Measurements from ENCODE around the gene HCFC1R1. TPM values are rescaled to one million over a fixed set of nuclear protein-coding genes. Genes with fewer than 3 reads are reported as not detected.

Gene HCFC1R1
- total and polyA plus RNA-seq, 9 donors, result 68.0 to 138 (median 84.4) TPM

GRCh38 chr16:3068487-3068886, 44.7 kb upstream of the HCFC1R1 start:
- Histone ChIP-seq H3K4me3 (ENCODE audit: low read length) (no peak overlapping the region), H3K27me3 (ENCODE audit: control insufficient read depth, insufficient read depth, low read length) (no peaks in the 10 kb centered on the region), H3K36me3 (ENCODE audit: control insufficient read depth, insufficient read depth, low read length) (no peaks in the 10 kb centered on the region), H3K4me1 (ENCODE audit: control insufficient read depth, insufficient read depth, low read length) (peaks cover 27% of the 10 kb centered on the region), H3K9me3 (replicated peaks; ENCODE audit: control insufficient read depth, low read depth, low read length) (no peaks in the 10 kb centered on the region), H3K27ac (ENCODE audit: low read length) (no peak overlapping the region)
- DNase-seq, result no peak
- no CpG with 5 or more reads among the region's 4 CpGs for WGBS (ENCODE audit: insufficient coverage)

GRCh38 chr16:3066440-3066748, 42.7 kb upstream of the HCFC1R1 start:
- Histone ChIP-seq H3K4me1 (ENCODE audit: control insufficient read depth, insufficient read depth, low read length) (peaks cover 27% of the 10 kb centered on the region), H3K4me3 (ENCODE audit: low read length) (peak overlapping the region; percentile 28), H3K27ac (ENCODE audit: low read length) (no peak overlapping the region), H3K36me3 (ENCODE audit: control insufficient read depth, insufficient read depth, low read length) (no peaks in the 10 kb centered on the region), H3K27me3 (ENCODE audit: control insufficient read depth, insufficient read depth, low read length) (no peaks in the 10 kb centered on the region), H3K9me3 (replicated peaks; ENCODE audit: control insufficient read depth, low read depth, low read length) (no peaks in the 10 kb centered on the region)
- no peak for DNase-seq
- WGBS (ENCODE audit: insufficient coverage), result 79% methylated on average over 6 of the region's 7 CpGs

- Histone ChIP-seq H3K4me3 (ENCODE audit: low read length) (peak overlapping the region; percentile 28), H3K9me3 (replicated peaks; ENCODE audit: control insufficient read depth, low read depth, low read length) (no peaks in the 10 kb centered on the region), H3K36me3 (ENCODE audit: control insufficient read depth, insufficient read depth, low read length) (no peaks in the 10 kb centered on the region), H3K27me3 (ENCODE audit: control insufficient read depth, insufficient read depth, low read length) (no peaks in the 10 kb centered on the region), H3K4me1 (ENCODE audit: control insufficient read depth, insufficient read depth, low read length) (peaks cover 29% of the 10 kb centered on the region), H3K27ac (ENCODE audit: low read length) (peak overlapping the region; percentile 78)
- 67% methylated on average over 18 of the region's 26 CpGs for WGBS (ENCODE audit: insufficient coverage)
- DNase-seq, result no peak
Measured at GRCh38 chr16:3065742-3066439, 42.1 kb upstream of the HCFC1R1 start.

GRCh38 chr16:3065069-3065741, 41.5 kb upstream of the HCFC1R1 start, which contains the start of gene IL32:
TSS of gene IL32 (plus strand) at chr16:3065640. CDS start at chr16:3065812, 172 bp downstream.
- H3K27ac ChIP-seq (ENCODE audit: low read length), result peak within 1 kb of the TSS; percentile 79
- WGBS (ENCODE audit: insufficient coverage), result 28% methylated on average over 7 of the region's 13 CpGs
- H3K9me3 ChIP-seq (replicated peaks; ENCODE audit: control insufficient read depth, low read depth, low read length), result no peaks in the 10 kb centered on the region
- no peaks in the 10 kb centered on the region for H3K27me3 ChIP-seq (ENCODE audit: control insufficient read depth, insufficient read depth, low read length)
- DNase-seq, result peak; percentile 96
- H3K36me3 ChIP-seq (ENCODE audit: control insufficient read depth, insufficient read depth, low read length), result no peaks in the 10 kb centered on the region
- peaks cover 35% of the 10 kb centered on the region for H3K4me1 ChIP-seq (ENCODE audit: control insufficient read depth, insufficient read depth, low read length)
- H3K4me3 ChIP-seq (ENCODE audit: low read length), result peak within 1 kb of the TSS; percentile 28

- Histone ChIP-seq H3K4me1 (ENCODE audit: control insufficient read depth, insufficient read depth, low read length) (peaks cover 44% of the 10 kb centered on the region), H3K27ac (ENCODE audit: low read length) (no peak overlapping the region)
Measured at GRCh38 chr16:3063625-3064386, 40.1 kb upstream of the HCFC1R1 start.

GRCh38 chr16:3062553-3062952, 38.8 kb upstream of the HCFC1R1 start:
- H3K4me3 ChIP-seq (ENCODE audit: low read length), result no peak overlapping the region
- peaks cover 52% of the 10 kb centered on the region for H3K4me1 ChIP-seq (ENCODE audit: control insufficient read depth, insufficient read depth, low read length)
- DNase-seq, result no peak
- no peak overlapping the region for H3K27ac ChIP-seq (ENCODE audit: low read length)
- peaks cover 4% of the 10 kb centered on the region for H3K27me3 ChIP-seq (ENCODE audit: control insufficient read depth, insufficient read depth, low read length)
- H3K36me3 ChIP-seq (ENCODE audit: control insufficient read depth, insufficient read depth, low read length), result no peaks in the 10 kb centered on the region
- H3K9me3 ChIP-seq (replicated peaks; ENCODE audit: control insufficient read depth, low read depth, low read length), result no peaks in the 10 kb centered on the region
- no CpG with 5 or more reads among the region's 6 CpGs for WGBS (ENCODE audit: insufficient coverage)

More at GRCh38 chr16:3063625-3064386, 40.1 kb upstream of the HCFC1R1 start:
- no peaks in the 10 kb centered on the region for H3K27me3 ChIP-seq (ENCODE audit: control insufficient read depth, insufficient read depth, low read length)
- no peak for DNase-seq
- no peak overlapping the region for H3K4me3 ChIP-seq (ENCODE audit: low read length)
- H3K36me3 ChIP-seq (ENCODE audit: control insufficient read depth, insufficient read depth, low read length), result no peaks in the 10 kb centered on the region
- WGBS (ENCODE audit: insufficient coverage), result 100% methylated on average over 2 of the region's 8 CpGs
- no peaks in the 10 kb centered on the region for H3K9me3 ChIP-seq (replicated peaks; ENCODE audit: control insufficient read depth, low read depth, low read length)

- Histone ChIP-seq H3K27ac (ENCODE audit: low read length) (peak overlapping the region; percentile 51), H3K4me1 (ENCODE audit: control insufficient read depth, insufficient read depth, low read length) (peaks cover 36% of the 10 kb centered on the region), H3K4me3 (ENCODE audit: low read length) (no peak overlapping the region), H3K27me3 (ENCODE audit: control insufficient read depth, insufficient read depth, low read length) (peaks cover 6% of the 10 kb centered on the region), H3K9me3 (replicated peaks; ENCODE audit: control insufficient read depth, low read depth, low read length) (no peaks in the 10 kb centered on the region), H3K36me3 (ENCODE audit: control insufficient read depth, insufficient read depth, low read length) (no peaks in the 10 kb centered on the region)
- peak; percentile 55 for DNase-seq
- WGBS (ENCODE audit: insufficient coverage), result 82% methylated on average over 6 of the region's 14 CpGs
Measured at GRCh38 chr16:3060339-3061127, 36.8 kb upstream of the HCFC1R1 start.

- peaks cover 29% of the 10 kb centered on the region for H3K4me1 ChIP-seq (ENCODE audit: control insufficient read depth, insufficient read depth, low read length)
Measured at GRCh38 chr16:3059723-3060242, 36.0 kb upstream of the HCFC1R1 start.

GRCh38 chr16:3059041-3059722, 35.4 kb upstream of the HCFC1R1 start:
- DNase-seq, result peak; percentile 92
- H3K27me3 ChIP-seq (ENCODE audit: control insufficient read depth, insufficient read depth, low read length), result peaks cover 6% of the 10 kb centered on the region
- H3K36me3 ChIP-seq (ENCODE audit: control insufficient read depth, insufficient read depth, low read length), result no peaks in the 10 kb centered on the region
- H3K27ac ChIP-seq (ENCODE audit: low read length), result peak overlapping the region; percentile 80
- H3K4me1 ChIP-seq (ENCODE audit: control insufficient read depth, insufficient read depth, low read length), result peaks cover 25% of the 10 kb centered on the region
- no peaks in the 10 kb centered on the region for H3K9me3 ChIP-seq (replicated peaks; ENCODE audit: control insufficient read depth, low read depth, low read length)
- WGBS (ENCODE audit: insufficient coverage), result under 1% methylated on average over 67 of the region's 67 CpGs
- peak overlapping the region; percentile 85 for H3K4me3 ChIP-seq (ENCODE audit: low read length)

More at GRCh38 chr16:3059723-3060242, 36.0 kb upstream of the HCFC1R1 start:
- WGBS (ENCODE audit: insufficient coverage), result 59% methylated on average over 4 of the region's 9 CpGs
- Histone ChIP-seq H3K9me3 (replicated peaks; ENCODE audit: control insufficient read depth, low read depth, low read length) (no peaks in the 10 kb centered on the region), H3K4me3 (ENCODE audit: low read length) (peak overlapping the region; percentile 48), H3K27me3 (ENCODE audit: control insufficient read depth, insufficient read depth, low read length) (peaks cover 6% of the 10 kb centered on the region), H3K27ac (ENCODE audit: low read length) (peak overlapping the region; percentile 80), H3K36me3 (ENCODE audit: control insufficient read depth, insufficient read depth, low read length) (no peaks in the 10 kb centered on the region)
- no peak for DNase-seq
